Epidermal melanocyte (primary cell): ENCODE data around the gene DMBX1.

Experiments used
- DNase-seq: peaks from one replicate; pipeline ENCODE4 v3.0.0; 2011; ENCODE audit warnings: low spot score; ENCODE audit not compliant: insufficient read length

Gene DMBX1

DNA sequence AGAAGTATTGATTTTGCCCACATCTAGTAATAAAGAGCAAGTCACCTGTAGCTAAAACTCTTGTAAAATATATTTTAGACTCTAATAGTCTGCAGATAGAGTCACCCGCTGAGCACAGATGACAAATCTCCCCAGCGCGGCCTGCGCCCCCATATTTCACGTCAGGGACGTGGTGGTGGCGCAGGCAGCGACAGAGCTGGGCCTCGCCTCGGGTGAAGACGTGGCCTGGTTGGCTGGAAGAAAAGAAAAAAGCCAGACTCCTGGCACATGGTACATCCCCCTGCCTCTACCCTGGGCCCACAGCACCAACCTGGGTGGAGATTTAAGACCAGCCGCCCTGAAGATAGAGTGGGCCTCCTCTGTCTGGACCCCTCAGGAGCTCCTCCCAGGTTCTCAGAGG, 6.0 kb upstream of the DMBX1 start:
- DNase-seq, result no peak

DNA sequence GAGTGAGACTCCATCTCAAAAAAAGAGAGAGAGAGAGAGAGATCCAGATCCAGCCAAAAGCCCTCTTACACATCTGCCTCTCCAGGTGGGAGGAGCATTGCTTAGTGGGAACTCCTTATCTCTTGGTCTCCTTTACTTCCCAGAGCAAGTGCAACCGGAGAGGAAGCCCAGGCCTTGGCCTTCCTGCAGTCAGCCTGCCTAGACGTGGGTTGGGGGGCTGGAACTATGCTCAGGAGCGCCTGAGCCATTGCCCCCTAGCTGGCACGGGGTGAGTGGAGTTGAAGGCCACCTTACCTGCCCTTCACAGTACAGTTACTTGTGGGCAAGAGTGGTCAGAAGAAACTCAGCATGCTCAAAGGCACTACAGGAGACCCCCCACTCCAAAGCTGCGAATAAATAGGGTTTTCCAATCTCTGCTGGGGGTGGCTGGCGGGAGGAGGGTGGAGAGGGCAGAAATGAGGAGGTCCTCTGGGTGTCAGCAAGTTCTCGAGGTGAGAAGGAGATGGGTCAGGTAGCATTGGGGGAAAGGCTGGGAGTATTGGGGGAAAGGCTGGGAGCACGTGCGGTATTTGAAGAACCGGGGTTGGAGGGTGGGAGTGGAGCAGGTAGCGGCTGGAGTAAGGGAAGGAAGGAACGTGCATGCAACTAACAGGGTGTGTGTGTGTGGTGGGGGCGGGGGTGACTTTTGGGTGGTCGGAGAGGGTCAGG, 4.7 kb upstream of the DMBX1 start:
- no peak for DNase-seq

DNA sequence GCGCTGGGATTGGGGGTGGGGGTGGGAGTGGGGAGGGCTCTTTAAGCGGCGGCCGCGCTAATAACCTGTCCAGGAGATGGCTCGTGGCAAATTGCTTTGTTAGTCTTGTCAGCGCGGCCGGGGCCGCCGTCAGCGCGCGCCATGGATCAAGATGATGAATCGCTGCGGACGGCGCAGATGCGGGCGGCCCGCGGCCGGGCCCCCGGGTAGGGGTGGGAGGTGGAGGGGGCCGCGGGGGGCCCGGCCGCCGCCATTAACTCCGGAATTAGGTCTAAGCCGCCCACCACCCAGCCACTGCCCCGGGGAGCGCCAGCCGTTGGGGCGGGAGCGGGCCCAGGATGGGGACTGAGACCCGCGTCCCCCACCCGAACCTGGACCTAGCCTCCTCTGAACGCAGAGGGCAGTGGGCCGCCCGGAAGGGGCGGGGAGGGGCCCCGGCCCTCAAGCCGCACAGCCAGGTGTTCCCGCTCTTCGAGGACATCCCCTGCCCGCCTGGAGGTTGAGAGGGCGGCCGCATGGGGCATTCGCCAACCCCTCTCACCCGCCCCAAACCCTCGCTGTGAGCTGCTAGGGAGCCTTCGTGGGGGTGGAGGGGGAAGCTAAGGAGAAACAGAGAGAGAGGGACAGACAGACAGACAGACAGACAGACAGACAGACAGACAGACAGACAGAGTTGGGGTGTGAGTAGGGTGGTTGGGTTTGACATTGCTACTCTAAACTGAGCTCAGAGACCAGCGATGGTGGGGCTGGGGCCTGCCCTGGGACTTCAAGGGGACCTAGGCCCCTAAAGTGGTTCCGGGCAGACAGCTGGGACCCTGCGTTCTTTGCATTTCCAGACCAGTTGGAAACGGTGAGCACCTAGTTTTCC, 3.8 kb upstream of the DMBX1 start:
- no peak for DNase-seq

DNA sequence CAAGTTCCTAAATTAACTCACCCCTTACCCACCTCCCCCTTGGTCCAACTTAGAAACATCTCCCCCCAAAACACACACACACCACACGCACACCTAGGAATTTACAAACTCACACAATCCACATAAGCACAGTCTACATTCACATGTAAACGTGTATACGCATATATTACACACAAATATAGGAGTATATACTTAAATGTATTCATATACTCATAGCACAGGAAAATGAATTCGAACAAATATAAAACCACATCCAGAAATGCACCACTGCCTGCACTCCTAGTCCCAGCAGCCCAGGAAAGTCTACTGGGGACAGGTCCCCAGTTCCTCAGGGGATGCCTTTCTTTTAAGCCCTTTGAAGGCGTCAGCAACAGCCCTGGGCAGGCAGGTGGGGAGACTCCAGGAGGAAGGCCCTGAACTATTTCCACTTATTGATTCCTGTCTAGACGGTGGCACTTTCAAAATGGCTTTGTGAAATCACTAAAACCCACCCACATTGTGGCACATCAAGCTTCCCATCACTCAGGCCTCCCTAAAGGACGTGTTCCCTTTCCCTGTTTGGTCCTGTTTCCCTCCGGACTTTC, 3.1 kb upstream of the DMBX1 start:
- DNase-seq, result no peak

DNA sequence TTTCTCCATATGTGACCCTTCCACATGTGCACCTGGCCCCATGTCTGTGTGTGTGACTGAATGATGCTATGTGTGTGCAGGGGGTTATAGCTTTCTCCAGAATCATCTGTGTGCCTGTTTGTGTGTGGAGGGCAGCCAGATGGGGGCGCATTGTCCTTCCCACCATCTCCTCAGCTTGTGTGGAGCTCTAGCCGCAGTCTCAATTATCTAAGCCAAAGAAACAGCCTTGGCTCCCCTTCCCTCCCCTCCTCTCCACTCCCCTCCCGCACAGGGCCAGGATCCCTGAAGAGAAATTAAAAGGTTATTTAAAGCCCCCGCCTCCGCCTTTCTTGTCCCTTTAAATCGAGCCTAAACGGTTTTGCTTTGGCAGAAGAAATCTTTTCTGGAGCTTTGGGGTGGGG, 1.8 kb upstream of the DMBX1 start:
- DNase-seq, result no peak

DNA sequence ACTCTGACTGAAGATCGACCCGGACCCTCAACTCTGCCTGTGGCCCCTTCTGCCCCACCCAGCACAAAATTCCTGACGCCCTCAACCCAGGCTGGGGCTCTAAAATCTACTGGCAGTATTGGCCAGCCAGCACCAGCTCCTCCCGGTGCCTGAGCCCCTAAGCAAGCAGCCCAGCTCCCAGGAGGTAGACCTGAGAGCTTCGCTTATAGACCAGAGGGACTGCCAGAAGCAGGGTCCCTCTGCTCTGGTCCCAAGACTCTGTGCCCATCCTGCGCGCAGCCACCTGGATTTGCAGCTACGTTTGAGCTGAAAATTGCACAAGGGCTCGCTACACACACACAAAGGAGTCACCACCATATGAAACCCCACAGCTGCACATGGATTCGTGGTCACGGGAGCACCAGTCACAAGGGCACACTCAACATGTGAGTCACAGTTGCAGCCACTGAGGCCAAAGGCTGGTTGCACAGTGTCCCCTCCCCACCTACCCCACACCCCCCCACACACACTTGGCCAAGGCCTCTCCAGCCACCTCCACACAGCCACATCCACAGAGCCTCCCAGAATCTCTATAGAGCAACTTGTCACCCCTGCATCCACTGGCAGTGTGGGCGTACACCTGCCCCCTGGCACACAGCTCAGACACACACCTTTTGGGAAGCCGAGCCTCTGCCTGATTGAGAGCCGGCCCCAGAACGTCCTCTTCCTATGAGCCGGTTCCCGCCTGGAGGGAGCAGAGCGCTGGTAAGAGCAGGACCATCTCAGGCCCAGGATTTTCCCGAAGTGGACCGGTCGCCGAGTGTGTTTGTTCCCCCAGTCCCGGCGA, 1.1 kb upstream of the DMBX1 start:
- DNase-seq, result no peak

DNA sequence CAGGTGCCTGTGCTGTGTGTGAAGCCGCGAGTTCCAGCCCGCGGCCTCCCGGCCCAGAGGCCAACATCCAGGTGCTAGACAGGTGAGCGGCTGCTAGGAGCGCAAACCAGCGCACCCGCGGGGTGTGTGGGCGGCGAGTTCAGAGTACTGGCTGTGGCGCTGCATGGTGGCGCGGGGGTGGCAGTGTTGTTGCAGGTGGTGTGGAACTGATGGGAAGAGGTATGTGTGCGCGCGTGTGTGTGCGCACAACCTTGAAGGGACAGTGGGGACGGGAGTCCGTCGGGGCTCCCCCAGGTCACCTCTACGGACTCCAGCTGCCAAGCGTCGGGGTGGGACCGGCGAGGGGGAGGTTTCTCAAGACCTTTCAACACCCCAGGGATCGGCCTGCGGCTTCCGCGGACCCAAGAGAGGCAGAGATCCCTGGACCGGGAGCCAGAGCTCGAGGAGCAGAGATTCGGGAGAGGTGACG, 433 bp upstream of the DMBX1 start:
- no peak for DNase-seq

DNA sequence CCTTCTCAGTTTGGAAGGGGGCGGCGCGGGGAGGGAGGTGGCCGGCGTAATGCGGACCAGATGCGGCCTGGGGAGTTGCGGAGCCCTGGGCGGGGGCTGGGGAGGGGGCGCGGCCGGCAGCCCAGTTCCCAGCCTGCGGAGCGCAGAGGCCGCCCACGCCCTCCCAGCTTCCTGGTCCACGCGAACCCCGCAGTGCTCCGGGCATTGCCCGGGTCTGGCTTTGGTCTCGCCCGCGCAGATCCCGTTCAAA, 695 bp downstream of the DMBX1 start:
- DNase-seq, result no peak

DNA sequence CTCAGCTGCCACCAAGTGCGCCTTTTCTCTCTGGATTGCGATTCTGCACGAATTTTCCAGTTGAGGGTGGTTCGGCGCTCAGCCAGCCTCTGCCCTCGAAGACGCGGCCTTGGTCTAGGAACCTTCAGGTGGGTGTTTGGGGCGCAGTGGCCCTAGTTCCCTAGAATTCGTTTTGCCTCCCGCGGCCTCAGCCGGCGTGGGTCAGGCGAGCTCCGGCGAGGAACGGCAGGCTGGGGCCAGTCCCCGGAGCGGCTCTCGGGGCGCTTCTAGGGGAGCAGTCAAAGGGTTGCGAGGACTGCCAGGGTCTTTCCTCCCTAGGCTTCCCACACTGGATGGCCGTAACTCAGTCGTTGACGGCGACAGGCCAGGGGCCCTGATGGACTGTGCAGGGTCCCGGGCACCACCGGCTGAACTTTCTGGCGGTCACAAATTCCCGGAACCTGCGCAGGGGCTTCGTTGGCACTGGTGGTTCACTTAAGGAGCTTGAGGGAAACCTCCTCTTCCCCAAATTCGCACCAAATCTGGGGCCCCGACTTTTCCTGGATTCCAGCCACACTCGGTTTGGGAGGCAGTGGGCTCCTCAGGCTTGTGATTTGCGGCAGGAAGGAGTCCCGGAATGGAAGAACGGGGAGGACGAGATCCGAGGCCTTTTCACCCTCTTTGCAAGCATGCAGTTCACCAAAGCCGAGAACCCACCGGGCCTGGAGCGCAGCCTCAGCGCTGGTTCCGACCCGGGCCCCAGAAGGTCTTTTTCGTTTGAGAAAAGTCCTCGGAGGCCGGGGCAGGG, 1.2 kb downstream of the DMBX1 start:
- no peak for DNase-seq

DNA sequence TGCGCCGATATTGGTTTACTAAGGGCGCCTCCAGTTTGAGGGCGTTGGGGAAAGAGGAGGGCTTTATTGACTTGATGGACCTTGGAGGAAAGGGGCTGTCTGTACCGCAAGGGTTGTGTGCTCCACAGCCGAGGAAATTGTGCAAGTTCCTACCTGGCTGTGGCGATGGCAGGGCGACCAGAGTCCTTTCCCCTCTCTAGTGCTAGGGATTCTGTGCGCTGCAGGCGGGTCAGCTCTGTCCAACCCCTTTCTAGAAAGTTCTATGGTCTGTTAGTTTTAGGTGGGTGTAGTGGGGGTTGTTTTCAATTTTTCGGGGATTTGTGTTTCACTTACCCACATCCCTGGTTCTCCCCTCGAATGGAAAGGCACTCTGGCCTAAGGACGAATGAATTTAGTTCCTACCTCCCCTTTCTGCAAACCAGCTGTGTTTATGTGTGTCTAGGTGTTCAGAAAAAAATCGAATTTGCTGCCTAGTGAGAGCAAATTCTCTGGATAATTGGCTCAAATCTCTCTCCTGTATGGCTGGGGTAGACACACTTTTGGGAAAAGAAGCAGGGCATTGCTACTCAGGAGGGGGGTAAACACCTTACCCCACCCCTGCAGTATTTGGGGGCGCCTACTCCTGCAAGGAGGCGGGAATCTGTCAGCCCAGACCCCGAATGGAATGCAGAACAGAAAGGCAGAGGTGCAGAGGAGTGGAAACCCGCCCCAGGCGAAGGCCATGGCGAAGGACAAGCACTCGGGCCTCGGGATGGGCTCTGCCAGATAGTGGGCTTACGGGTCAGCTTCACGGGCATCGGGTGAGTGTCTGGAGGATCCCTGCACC, 2.0 kb downstream of the DMBX1 start:
- DNase-seq, result no peak

DNA sequence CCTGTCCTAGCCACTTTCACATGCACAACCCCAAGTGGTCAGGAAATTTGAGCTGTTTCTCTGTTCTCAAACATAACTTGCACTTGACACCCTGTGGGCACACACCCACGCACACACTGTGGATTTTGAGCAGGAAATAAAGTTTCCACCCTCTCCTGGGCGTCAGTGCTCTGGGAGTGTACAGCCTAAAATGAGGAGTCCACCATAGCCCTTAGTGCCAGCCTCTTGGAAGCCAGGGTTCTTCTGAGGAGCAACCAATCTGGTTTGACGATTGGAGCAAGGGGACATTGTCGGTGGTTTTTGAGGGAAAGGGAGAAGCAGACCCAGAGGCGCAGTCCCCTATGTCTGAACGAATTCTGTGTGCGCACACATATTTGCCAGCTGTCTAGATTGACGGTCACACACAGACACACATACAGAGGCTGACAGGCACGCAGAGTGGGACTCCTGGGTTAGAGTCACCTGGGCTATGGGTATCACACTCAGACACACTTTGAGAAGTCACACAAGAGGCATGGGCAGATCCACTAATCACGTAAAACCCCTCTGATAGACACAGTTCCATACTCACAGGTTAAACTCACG, 2.7 kb downstream of the DMBX1 start:
- no peak for DNase-seq

DNA sequence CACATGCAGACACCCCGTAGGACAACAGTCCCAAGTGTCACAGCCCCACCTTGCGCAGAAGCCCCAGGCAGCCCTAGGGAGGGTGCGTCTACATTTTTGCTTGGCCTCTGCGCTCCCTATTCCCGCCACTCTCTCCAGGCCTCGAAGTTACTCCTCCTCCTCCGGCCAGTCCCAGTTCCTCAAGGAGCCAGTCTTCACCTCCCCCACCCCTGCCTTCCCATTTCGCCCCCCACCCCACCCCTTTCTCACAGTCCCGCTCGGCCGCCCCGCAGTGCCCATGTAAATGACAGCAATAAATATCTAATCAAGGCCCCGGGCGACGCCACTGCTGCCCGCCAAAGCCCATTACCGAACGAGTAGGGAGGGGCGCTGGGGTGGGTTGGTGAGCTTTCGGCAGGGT, 3.2 kb downstream of the DMBX1 start:
- no peak for DNase-seq

DNA sequence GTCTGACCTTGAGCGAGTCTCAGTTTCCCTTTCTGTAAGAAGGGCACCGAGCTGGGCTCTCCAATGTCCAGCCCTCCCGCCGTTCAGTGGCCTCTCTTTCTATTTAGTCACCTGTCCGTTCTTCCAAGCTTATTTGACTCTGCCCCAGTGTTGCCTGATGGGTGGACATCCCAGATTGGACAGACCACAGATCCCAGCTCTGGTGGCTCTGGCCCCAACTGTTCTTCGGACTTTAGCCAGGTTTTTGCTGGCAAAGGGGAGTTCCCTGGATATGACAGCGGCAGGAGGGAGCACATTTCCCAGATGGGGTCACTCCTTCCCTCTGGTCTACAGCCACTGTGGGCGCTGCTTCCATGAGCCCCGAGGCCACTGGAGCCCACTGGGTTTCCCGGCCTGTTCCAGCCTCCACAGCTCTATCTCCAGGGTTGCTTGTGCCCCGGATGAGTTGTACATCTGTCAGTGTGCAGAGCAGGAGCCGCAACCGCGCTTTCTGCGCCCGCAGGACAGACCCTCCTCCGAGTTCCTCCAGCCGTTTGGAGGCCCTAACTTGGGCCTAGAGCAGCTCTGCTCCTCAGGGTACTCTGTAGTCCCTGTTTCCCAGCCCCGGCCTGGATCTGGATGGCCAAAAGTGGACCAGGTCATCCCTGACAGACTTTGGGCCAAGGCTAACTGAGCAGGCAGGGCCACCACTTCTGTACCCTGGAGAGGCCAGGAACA, 3.8 kb downstream of the DMBX1 start:
- DNase-seq, result no peak

DNA sequence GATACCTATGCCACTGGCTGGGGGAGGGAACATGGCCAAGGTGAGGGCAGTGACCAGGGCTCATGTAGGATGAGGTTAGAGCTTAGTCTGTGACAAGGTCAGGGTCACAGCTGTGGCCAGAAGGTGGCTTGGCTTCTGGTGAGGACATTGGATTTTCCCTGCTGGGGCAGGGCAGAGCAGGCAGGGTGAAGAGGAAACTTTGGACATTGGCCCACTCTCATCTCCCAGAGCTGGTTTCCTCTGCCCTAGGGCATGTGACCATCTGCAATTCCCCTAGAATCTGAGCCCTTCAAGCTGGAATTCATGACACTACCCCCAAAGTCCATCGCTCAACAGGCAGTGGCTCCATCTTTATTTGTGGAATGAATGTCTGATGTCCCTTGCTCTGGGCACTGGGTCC, 5.3 kb downstream of the DMBX1 start:
- no peak for DNase-seq

DNA sequence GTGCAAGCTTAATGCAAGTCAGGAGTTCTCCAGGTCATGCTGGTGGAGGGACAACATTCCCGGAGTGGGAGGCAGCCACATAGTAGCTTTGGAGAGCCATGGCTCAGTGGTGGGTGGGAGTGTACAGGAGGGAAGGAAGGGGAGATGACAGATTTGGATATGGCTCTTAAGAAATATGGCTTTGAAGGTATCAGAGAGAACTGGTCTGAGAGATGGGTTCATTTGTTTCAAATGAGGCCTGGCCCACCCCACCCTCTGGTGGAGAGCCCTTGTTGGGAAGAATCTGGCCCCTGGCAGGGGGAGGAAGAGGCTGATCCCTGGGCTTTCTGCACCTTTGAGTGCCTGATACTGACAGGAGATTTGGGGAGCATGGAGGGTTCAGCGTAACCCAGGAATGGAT, 6.1 kb downstream of the DMBX1 start:
- no peak for DNase-seq

DNA sequence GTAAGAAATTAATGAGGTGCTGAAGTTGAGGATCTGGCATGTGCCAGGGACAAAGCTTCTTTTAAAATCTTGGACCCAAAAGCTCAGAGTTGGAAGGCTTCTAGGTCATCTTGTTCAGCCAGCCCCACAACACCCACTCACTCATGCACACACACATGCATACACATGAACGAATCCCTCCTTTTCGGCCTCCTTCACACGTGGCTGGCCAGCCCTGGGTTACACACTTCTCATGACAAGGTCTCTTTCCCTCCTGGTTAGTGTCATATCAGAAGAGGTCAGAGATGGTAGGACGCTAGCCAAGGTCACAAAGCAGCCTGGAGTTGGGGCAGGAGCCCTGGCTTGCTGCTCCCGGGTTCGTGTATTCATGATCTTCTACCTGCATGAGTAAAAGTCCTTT, 6.9 kb downstream of the DMBX1 start:
- DNase-seq, result no peak

DNA sequence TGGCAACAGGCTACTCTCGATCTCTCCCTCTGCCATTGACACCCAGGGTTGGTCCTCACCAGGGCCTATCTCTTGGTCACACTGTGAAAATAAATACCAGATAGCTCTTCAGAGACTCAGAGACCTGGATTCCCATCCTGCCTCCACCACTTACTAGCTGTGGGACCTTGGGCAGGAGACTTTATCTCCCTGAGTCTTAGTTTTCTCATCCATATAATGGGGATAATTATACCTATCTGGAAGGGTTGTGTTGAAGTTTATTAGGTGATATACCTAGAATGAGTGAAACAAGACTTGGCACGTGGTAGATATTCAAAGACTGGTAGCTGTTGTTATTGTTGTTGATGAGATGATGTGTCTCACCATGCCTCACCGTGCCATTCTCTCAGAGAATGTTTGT, 7.4 kb downstream of the DMBX1 start:
- DNase-seq, result no peak

DNA sequence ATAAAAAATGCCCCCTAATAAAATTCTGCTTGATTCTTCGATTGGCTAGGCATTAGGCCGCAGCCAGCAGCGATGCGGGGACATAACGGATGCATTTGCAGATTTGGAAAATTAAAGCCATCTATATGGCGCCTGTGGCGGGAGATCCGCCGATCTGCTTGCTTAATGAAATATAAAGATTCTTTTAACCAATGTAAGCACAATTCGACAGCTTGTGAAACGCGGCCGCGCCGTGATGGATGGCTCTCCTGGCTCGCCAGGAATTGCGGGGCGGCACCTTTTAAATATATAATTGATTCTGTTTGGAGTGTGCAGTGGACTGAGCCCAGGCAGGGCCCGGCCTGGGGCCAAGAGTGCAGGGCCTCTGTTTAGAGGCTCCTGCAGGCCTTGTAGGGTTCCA, 8.0 kb downstream of the DMBX1 start:
- no peak for DNase-seq

DNA sequence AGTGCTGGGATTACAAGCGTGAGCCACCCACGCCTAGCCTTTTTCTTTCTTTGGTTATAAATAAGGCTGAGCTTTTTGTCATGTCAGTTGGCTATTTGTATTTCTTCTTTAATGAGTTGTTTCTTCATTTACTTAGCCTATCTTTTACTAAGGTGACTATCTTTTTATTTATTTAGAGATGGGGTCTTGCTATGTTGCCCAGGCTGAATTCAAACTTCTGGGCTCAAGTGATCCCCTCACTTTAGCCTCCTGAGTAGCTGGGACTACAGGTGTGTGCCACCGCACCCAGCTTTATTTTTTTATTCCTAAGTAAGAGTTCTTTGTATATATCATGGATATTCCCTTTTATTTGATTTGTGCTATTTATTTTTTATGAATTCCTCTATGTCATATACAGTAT, 11.9 kb downstream of the DMBX1 start:
- no peak for DNase-seq
